Smooth muscle cell (in vitro differentiated cells): ENCODE measurements around the gene ADAMTS6. TPM values are rescaled to one million over a fixed set of nuclear protein-coding genes. Genes with fewer than 3 reads are reported as not detected.
"Not testable (repeated sequence)": the region's sequence is repeated elsewhere in the genome, so short reads cannot be mapped to it uniquely, and the experiment has no call there.

ENCODE experiments used
- DNase-seq: peaks from one replicate; lab custom pipeline; 2025; ENCODE audit not compliant: unreplicated experiment; lab: John Stamatoyannopoulos, UW
- H2AFZ ChIP-seq: fragments of 200-600 bp; sonication (generic); 2 replicates; pipeline ENCODE4 v1.6.0; 2016; ENCODE audit warnings: antibody characterized with exemption, low read depth, mild to moderate bottlenecking
- H3F3A ChIP-seq: fragments of 200-600 bp; sonication (generic); 2 replicates; pipeline ENCODE4 v1.6.0; 2017; ENCODE audit warnings: antibody characterized with exemption, low read depth
- H3K27ac ChIP-seq: fragments of 200-600 bp; sonication (generic); 2 replicates; pipeline ENCODE4 v1.5.1; 2016; ENCODE audit warnings: low read depth, mild to moderate bottlenecking
- H3K27me3 ChIP-seq: fragments of 200-600 bp; sonication (generic); 2 replicates; pipeline ENCODE4 v1.6.1; 2016; ENCODE audit warnings: low read depth, mild to moderate bottlenecking
- H3K36me3 ChIP-seq: fragments of 200-600 bp; sonication (generic); 2 replicates; pipeline ENCODE4 v1.5.1; 2016; ENCODE audit warnings: low read depth
- H3K4me1 ChIP-seq: fragments of 200-600 bp; sonication (generic); 2 replicates; pipeline ENCODE4 v1.5.1; 2016; ENCODE audit warnings: low read depth
- H3K4me2 ChIP-seq: fragments of 200-600 bp; sonication (generic); 2 replicates; pipeline ENCODE4 v1.6.0; 2016; ENCODE audit warnings: mild to moderate bottlenecking
- H3K4me3 ChIP-seq: fragments of 200-600 bp; sonication (generic); 2 replicates; pipeline ENCODE4 v1.5.1; 2016; ENCODE audit warnings: mild to moderate bottlenecking
- H3K79me2 ChIP-seq: fragments of 200-600 bp; sonication (generic); 2 replicates; pipeline ENCODE4 v1.6.0; 2016; ENCODE audit warnings: low read depth, mild to moderate bottlenecking
- H3K9ac ChIP-seq: fragments of 200-600 bp; sonication (generic); 2 replicates; pipeline ENCODE4 v1.6.0; 2016; ENCODE audit warnings: low read depth
- H3K9me3 ChIP-seq: fragments of 200-600 bp; sonication (generic); replicated peaks from 2 replicates; pipeline ENCODE4 v1.5.1; 2016; ENCODE audit warnings: low read depth
- H4K20me1 ChIP-seq: fragments of 200-600 bp; sonication (generic); 2 replicates; pipeline ENCODE4 v1.6.0; 2016; ENCODE audit warnings: low read depth
- WGBS: methylation state at CpG from one replicate; pipeline ENCODE4 v1.1.7; 2016; ENCODE audit warnings: low lambda C conversion rate; 5-methylcytosine and 5-hydroxymethylcytosine counted together
- polyA plus RNA-seq: library from polyadenylated mRNA; unstranded; fragments of >200 nt; fragmentation: Nextera tagmentation; extraction: Ambion mirVana; gene quantifications from 2 replicates; pipeline ENCODE4 v1.2.1, GENCODE V29; 2016
- total RNA-seq: library from RNA; depleted of rRNA; stranded (reverse); fragments of >200 nt; gene quantifications from 2 replicates; pipeline ENCODE4 v1.2.3, GENCODE V29; 2014
- TF ChIP-seq, protein P1 (sequence below): fragments of 200-600 bp; sonication (generic); IDR thresholded peaks from 2 replicates; pipeline ENCODE4 v1.5.1; 2017; ENCODE audit warnings: borderline replicate concordance, mild to moderate bottlenecking, antibody characterized with exemption; ENCODE audit not compliant: insufficient read depth, poor library complexity, severe bottlenecking

ADAMTS6 gene
- total and polyA plus RNA-seq, 2 experiments from 2014 or later: 5.9 to 111 TPM

DNA sequence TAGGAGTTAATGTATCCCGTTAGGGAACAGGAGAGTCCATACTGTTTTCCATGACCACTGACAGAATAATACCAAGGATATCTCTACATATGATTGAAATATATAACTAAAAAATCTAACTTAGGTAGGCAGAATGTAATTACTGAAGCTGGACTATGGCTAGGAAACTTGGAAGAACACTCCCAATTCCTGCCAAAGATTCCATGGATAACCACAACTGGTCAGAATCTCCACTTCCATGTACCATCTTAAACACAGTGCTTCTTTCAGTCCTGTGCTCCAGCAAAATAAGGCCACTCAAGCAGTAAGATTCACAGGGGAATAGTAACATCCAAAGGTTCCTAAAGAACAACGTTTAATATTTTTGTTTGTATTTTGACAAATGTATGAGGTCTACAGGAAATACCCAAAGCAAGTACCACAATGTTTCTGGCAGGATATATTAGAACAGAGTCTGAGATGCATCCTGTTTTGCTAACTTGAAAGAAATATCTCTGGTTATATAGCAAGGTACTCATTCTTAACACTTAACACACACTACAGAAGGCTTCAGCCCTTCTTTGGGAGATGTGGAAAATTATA is 295.0 kb downstream of the ADAMTS6 start:
- H3K36me3 ChIP-seq: no peaks in the 10 kb centered on the region
- H3K4me1 ChIP-seq: peaks cover 18% of the 10 kb centered on the region
- DNase-seq: no peak
- H3F3A ChIP-seq: peaks cover 6% of the 10 kb centered on the region
- H3K9me3 ChIP-seq: no peaks in the 10 kb centered on the region
- TF ChIP-seq, protein P1, sequence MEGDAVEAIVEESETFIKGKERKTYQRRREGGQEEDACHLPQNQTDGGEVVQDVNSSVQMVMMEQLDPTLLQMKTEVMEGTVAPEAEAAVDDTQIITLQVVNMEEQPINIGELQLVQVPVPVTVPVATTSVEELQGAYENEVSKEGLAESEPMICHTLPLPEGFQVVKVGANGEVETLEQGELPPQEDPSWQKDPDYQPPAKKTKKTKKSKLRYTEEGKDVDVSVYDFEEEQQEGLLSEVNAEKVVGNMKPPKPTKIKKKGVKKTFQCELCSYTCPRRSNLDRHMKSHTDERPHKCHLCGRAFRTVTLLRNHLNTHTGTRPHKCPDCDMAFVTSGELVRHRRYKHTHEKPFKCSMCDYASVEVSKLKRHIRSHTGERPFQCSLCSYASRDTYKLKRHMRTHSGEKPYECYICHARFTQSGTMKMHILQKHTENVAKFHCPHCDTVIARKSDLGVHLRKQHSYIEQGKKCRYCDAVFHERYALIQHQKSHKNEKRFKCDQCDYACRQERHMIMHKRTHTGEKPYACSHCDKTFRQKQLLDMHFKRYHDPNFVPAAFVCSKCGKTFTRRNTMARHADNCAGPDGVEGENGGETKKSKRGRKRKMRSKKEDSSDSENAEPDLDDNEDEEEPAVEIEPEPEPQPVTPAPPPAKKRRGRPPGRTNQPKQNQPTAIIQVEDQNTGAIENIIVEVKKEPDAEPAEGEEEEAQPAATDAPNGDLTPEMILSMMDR: no peak
- H4K20me1 ChIP-seq: no peaks in the 10 kb centered on the region
- H3K79me2 ChIP-seq: no peaks in the 10 kb centered on the region
- 93% methylated on average over 2 of the region's 2 CpGs for WGBS
- no peak overlapping the region for H3K4me3 ChIP-seq
- no peak overlapping the region for H3K9ac ChIP-seq
- no peak overlapping the region for H2AFZ ChIP-seq
- H3K4me2 ChIP-seq: no peak overlapping the region
- no peaks in the 10 kb centered on the region for H3K27me3 ChIP-seq
- no peak overlapping the region for H3K27ac ChIP-seq

DNA sequence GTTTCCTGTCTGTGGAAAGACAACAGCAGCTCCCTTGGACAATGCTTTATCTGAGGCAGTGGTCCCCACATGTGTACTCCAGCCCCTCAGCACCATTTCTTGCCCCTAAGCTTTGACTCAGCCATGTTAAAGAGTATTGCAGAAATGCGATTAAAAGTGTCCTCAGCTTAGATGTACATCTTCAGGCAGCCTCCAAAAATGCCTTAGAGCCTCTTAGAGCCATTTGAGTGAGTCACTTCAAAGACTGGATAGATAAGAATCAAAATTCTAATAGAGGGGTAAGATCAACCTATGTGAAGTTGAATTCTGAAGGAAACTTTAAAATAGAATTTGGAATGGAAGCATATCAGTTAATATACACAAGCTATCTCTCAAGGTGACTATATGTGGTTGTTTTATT is 296.3 kb downstream of the ADAMTS6 start:
- 67% methylated on average over 1 of the region's 1 CpG for WGBS
- TF ChIP-seq, protein P1: no peak

DNA sequence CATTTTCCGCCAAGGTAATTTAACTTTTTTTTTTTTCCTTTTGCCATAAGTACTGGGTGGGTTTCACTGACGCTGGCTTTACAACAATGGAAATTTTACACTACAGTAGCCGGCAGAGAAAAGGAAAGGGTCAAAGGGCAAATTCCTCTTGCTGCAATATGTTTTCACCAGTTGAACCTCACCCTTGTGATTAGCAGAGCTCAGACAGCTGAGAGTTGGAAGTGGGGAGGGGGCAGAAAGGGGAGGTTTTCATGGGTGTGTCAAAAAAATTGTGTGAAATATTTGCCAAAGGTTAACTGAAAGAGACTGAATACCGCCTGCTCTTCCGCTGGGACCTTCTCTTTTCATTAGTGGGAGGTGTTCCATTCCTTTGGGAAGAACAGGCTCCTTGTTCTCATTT is 296.9 kb downstream of the ADAMTS6 start:
- peaks cover 5% of the 10 kb centered on the region for H3K36me3 ChIP-seq
- no peak overlapping the region for H2AFZ ChIP-seq
- no peaks in the 10 kb centered on the region for H3F3A ChIP-seq
- no peaks in the 10 kb centered on the region for H3K27me3 ChIP-seq
- no peak overlapping the region for H3K4me3 ChIP-seq
- 68% methylated on average over 5 of the region's 5 CpGs for WGBS
- H3K4me2 ChIP-seq: no peak overlapping the region
- no peaks in the 10 kb centered on the region for H3K9me3 ChIP-seq
- no peaks in the 10 kb centered on the region for H3K79me2 ChIP-seq
- no peak overlapping the region for H3K9ac ChIP-seq
- DNase-seq: no peak
- H3K27ac ChIP-seq: no peak overlapping the region
- H3K4me1 ChIP-seq: peaks cover 10% of the 10 kb centered on the region
- H4K20me1 ChIP-seq: no peaks in the 10 kb centered on the region
- TF ChIP-seq, protein P1: no peak

More for the DNA sequence above, 296.3 kb downstream of the ADAMTS6 start:
- no peaks in the 10 kb centered on the region for H3K79me2 ChIP-seq
- H3F3A ChIP-seq: no peaks in the 10 kb centered on the region
- no peak overlapping the region for H3K9ac ChIP-seq
- peaks cover 5% of the 10 kb centered on the region for H3K36me3 ChIP-seq
- H3K4me3 ChIP-seq: no peak overlapping the region
- H3K4me1 ChIP-seq: peaks cover 10% of the 10 kb centered on the region
- no peaks in the 10 kb centered on the region for H3K27me3 ChIP-seq
- no peaks in the 10 kb centered on the region for H4K20me1 ChIP-seq
- no peaks in the 10 kb centered on the region for H3K9me3 ChIP-seq
- no peak overlapping the region for H3K4me2 ChIP-seq
- no peak for DNase-seq
- H2AFZ ChIP-seq: no peak overlapping the region
- no peak overlapping the region for H3K27ac ChIP-seq

DNA sequence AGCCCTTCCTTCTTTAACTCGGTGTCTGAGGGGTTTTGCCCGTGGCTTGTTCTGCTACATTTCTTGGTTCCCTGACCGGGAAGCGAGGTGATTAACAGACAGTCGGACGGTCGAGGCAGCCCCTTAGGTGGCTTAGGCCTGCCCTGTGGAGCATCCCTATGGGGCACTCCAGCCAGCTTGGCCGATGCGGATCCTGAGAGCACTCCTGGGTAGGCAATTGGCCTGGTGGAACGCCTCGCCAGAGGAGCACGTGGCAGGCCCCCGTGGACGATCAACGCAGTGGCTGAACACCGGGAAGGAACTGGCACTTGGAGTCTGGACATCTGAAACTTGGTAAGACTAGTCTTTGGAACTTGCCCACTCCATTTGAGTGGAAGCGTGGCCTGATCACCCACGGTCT is 307.5 kb downstream of the ADAMTS6 start:
- H3K36me3 ChIP-seq, H3F3A ChIP-seq, H3K4me1 ChIP-seq, H4K20me1 ChIP-seq, H2AFZ ChIP-seq, H3K79me2 ChIP-seq, H3K9me3 ChIP-seq, H3K4me2 ChIP-seq, H3K4me3 ChIP-seq, H3K27ac ChIP-seq, H3K27me3 ChIP-seq, H3K9ac ChIP-seq, DNase-seq: not testable (repeated sequence)
- WGBS: 95% methylated on average over 18 of the region's 18 CpGs
